ENCODE measurements around the gene CELSR1.

CELSR1 gene

DNA sequence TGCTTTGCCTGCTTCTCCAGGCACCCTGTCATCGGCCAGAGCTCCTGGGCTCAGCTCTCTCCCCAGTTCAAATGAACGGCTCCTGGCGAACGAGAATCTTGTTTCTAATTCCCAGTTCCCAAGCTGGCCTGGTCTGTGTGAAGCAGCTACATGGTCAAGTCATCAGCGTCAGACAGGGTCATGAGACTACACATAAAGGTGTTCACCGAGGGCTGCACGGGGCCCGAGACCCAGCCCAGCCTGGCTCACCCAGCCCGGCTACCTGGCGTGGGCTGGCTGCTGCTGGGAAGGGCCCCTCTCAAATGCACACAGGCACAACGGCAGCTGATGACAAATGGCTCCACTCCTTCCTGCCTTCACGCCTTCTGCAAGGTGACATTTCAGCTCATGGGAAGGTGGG lies 14.6 kb upstream of the CELSR1 start:
- Histone ChIP-seq H3K4me3 (ENCODE audit: low read length) (no peak overlapping the region), H2AFZ (ENCODE audit: low read length) (no peak overlapping the region), H3K27ac (ENCODE audit: low read length) (no peak overlapping the region), H3K9me2 (replicated peaks; ENCODE audit: insufficient read depth, low read length) (no peaks in the 10 kb centered on the region), H4K20me1 (ENCODE audit: insufficient read depth, low read length) (no peaks in the 10 kb centered on the region), H3K9ac (ENCODE audit: low read length) (no peak overlapping the region), H3K4me2 (ENCODE audit: low read depth, low read length) (no peak overlapping the region), H3K36me3 (replicated peaks; ENCODE audit: insufficient read depth, low read length) (no peaks in the 10 kb centered on the region), H3K4me1 (ENCODE audit: low read length) (no peaks in the 10 kb centered on the region), H3F3A (ENCODE audit: insufficient read depth, low read length) (no peaks in the 10 kb centered on the region), H3K79me2 (ENCODE audit: low read length) (no peaks in the 10 kb centered on the region), H3K27me3 (replicated peaks; ENCODE audit: insufficient read depth, low read length) (peaks cover 45% of the 10 kb centered on the region), H3K9me3 (replicated peaks; ENCODE audit: insufficient read depth, low read length) (no peaks in the 10 kb centered on the region)
- TF ChIP-seq, protein P1, sequence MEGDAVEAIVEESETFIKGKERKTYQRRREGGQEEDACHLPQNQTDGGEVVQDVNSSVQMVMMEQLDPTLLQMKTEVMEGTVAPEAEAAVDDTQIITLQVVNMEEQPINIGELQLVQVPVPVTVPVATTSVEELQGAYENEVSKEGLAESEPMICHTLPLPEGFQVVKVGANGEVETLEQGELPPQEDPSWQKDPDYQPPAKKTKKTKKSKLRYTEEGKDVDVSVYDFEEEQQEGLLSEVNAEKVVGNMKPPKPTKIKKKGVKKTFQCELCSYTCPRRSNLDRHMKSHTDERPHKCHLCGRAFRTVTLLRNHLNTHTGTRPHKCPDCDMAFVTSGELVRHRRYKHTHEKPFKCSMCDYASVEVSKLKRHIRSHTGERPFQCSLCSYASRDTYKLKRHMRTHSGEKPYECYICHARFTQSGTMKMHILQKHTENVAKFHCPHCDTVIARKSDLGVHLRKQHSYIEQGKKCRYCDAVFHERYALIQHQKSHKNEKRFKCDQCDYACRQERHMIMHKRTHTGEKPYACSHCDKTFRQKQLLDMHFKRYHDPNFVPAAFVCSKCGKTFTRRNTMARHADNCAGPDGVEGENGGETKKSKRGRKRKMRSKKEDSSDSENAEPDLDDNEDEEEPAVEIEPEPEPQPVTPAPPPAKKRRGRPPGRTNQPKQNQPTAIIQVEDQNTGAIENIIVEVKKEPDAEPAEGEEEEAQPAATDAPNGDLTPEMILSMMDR (IDR thresholded peaks at IDR 0.05; ENCODE audit: low read length) = no peak
- TF ChIP-seq EZH2 (optimal IDR thresholded peaks at IDR 0.05; ENCODE audit: low read depth, low read length) (no peak), EZH2phosphoT487 (IDR thresholded peaks at IDR 0.05; ENCODE audit: low read length) (no peak)
- no peak for DNase-seq

DNA sequence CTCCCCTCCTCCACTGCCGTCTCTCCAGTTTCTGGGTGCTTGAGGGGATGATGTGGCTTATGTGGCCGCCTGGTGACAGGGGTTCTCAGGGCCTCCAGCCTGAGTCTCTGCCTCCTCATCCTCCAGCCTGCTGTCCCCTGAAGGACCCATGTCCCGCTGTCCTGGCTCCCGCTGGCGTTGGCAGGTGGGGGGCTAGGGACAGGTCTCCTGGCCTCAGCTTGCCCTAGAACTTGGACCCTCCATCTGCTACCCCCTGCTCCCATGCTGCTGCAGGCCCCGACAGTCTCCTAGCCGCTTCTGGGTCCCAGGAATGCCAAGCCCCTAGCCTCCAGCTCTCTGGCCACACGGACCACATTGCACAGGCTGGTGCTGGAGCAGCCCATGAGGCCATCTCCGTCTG lies 13.9 kb upstream of the CELSR1 start:
- no peak for DNase-seq
- Histone ChIP-seq H3K9ac (ENCODE audit: low read length) (no peak overlapping the region), H3K27me3 (replicated peaks; ENCODE audit: insufficient read depth, low read length) (peaks cover 48% of the 10 kb centered on the region), H3K36me3 (replicated peaks; ENCODE audit: insufficient read depth, low read length) (no peaks in the 10 kb centered on the region), H3K27ac (ENCODE audit: low read length) (no peak overlapping the region), H3K4me3 (ENCODE audit: low read length) (no peak overlapping the region), H3F3A (ENCODE audit: insufficient read depth, low read length) (no peaks in the 10 kb centered on the region), H4K20me1 (ENCODE audit: insufficient read depth, low read length) (no peaks in the 10 kb centered on the region), H3K9me3 (replicated peaks; ENCODE audit: insufficient read depth, low read length) (no peaks in the 10 kb centered on the region), H3K4me1 (ENCODE audit: low read length) (no peaks in the 10 kb centered on the region), H3K9me2 (replicated peaks; ENCODE audit: insufficient read depth, low read length) (no peaks in the 10 kb centered on the region), H3K4me2 (ENCODE audit: low read depth, low read length) (no peak overlapping the region), H2AFZ (ENCODE audit: low read length) (no peak overlapping the region), H3K79me2 (ENCODE audit: low read length) (no peaks in the 10 kb centered on the region)
- TF ChIP-seq EZH2 (optimal IDR thresholded peaks at IDR 0.05; ENCODE audit: low read depth, low read length) (no peak), EZH2phosphoT487 (IDR thresholded peaks at IDR 0.05; ENCODE audit: low read length) (no peak)
- TF ChIP-seq, protein P1 (IDR thresholded peaks at IDR 0.05; ENCODE audit: low read length) = no peak

DNA sequence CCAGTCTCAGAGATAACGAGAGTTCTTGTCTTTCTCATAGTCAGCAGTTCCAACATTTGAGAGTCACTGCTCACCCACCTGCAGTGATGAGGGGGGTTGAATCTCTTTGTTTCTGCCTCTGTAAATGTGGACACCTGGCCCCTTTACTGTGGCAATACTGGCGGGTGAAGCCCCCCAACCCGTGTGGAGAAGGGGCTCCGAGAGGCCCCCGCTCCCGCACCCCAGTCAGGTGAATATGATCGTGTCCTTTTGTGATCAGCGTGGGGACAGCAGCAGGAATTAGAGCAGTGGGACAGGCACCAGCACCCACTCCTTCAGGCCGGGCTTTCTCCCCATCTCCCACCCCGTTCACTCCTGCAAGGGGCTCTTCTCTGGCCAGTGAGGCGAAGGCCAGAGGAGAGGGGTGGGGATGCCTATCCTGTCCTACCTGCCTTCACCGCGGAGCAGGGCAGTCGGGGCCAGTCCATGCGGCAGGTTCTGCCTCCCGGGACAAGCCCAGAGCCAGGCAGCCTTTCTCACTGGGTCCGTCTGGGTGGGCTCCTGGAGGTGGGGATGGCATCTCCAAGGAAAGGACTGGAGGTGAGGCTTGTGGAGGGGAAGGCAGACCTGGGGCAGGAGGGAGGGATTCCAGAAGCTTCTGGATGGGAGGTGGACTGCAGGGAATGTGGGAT lies 12.7 kb upstream of the CELSR1 start:
- no peak overlapping the region for H2AFZ ChIP-seq (ENCODE audit: low read length)
- no peaks in the 10 kb centered on the region for H3K9me2 ChIP-seq (replicated peaks; ENCODE audit: insufficient read depth, low read length)
- no peak for DNase-seq
- H3K27ac ChIP-seq (ENCODE audit: low read length) = no peak overlapping the region
- H3K4me3 ChIP-seq (ENCODE audit: low read length) = no peak overlapping the region
- no peak overlapping the region for H3K4me2 ChIP-seq (ENCODE audit: low read depth, low read length)
- no peaks in the 10 kb centered on the region for H3F3A ChIP-seq (ENCODE audit: insufficient read depth, low read length)
- no peak for TF ChIP-seq EZH2 (optimal IDR thresholded peaks at IDR 0.05; ENCODE audit: low read depth, low read length)
- no peak for TF ChIP-seq EZH2phosphoT487 (IDR thresholded peaks at IDR 0.05; ENCODE audit: low read length)
- TF ChIP-seq, protein P1 (IDR thresholded peaks at IDR 0.05; ENCODE audit: low read length) = no peak
- no peaks in the 10 kb centered on the region for H3K9me3 ChIP-seq (replicated peaks; ENCODE audit: insufficient read depth, low read length)
- no peaks in the 10 kb centered on the region for H4K20me1 ChIP-seq (ENCODE audit: insufficient read depth, low read length)
- H3K27me3 ChIP-seq (replicated peaks; ENCODE audit: insufficient read depth, low read length) = peaks cover 48% of the 10 kb centered on the region
- no peaks in the 10 kb centered on the region for H3K4me1 ChIP-seq (ENCODE audit: low read length)
- no peaks in the 10 kb centered on the region for H3K79me2 ChIP-seq (ENCODE audit: low read length)
- no peak overlapping the region for H3K9ac ChIP-seq (ENCODE audit: low read length)
- no peaks in the 10 kb centered on the region for H3K36me3 ChIP-seq (replicated peaks; ENCODE audit: insufficient read depth, low read length)
